A549 (cell line): ENCODE results near the gene C1S. TPM values are rescaled to one million over a fixed set of nuclear protein-coding genes. Genes with fewer than 3 reads are reported as not detected.

Source experiments
- ATOH8 ChIP-seq: fragments of 250-450 bp; sonication (Bioruptor Pico); IDR thresholded peaks from 2 replicates; pipeline ENCODE4 v1.5.0; 2020; ENCODE audit warnings: low read depth, mild to moderate bottlenecking, moderate library complexity
- BHLHE40 ChIP-seq: IDR thresholded peaks from 2 replicates; pipeline ENCODE4 v1.6.1; 2012; ENCODE audit warnings: low read depth, low read length, inconsistent platforms
- CBX8 ChIP-seq: fragments of 200-600 bp; sonication (generic); IDR thresholded peaks from 2 replicates; pipeline ENCODE4 v1.6.1; 2016
- CEBPB ChIP-seq, 2 experiments: fragments of >200 bp in 1 of 2; sonication (Bioruptor Twin) in 1 of 2; formaldehyde crosslinking in 1 of 2; IDR thresholded peaks; 2 replicates each; pipeline ENCODE4 v1.6.1; 2012 to 2016
- E2F6 ChIP-seq: IDR thresholded peaks from 2 replicates; pipeline ENCODE4 v1.6.1; 2012; ENCODE audit warnings: low read depth, borderline replicate concordance
- EHF ChIP-seq: fragments of 250-450 bp; sonication (Bioruptor Pico); IDR thresholded peaks from 2 replicates; pipeline ENCODE4 v1.5.0; 2020; ENCODE audit warnings: mild to moderate bottlenecking
- ELK1 ChIP-seq: fragments of 150-350 bp; IDR thresholded peaks from 2 replicates; pipeline ENCODE4 v1.6.1; 2014; ENCODE audit warnings: low read depth, mild to moderate bottlenecking, low read length
- EP300 ChIP-seq, 2 experiments: fragments of >200 bp; sonication (Bioruptor Twin); formaldehyde crosslinking; IDR thresholded peaks; 2 replicates in 1 of 2; 3 replicates in 1 of 2; pipeline ENCODE4 v1.6.1; 2016 to 2017
- ESRRA ChIP-seq: fragments of 150-350 bp; IDR thresholded peaks from 2 replicates; pipeline ENCODE4 v1.6.1; 2014; ENCODE audit warnings: mild to moderate bottlenecking, low read length, borderline replicate concordance
- FOSB ChIP-seq: fragments of 250-450 bp; sonication (Bioruptor Pico); IDR thresholded peaks from 2 replicates; pipeline ENCODE4 v1.5.0; 2020; ENCODE audit warnings: mild to moderate bottlenecking, moderate library complexity
- FOSL2 ChIP-seq, 2 experiments: fragments of 450-650 bp in 1 of 2; fragments of >200 bp in 1 of 2; sonication (Bioruptor Twin) in 1 of 2; formaldehyde crosslinking; IDR thresholded peaks; 2 replicates each; pipeline versions ENCODE4 v1.5.0 to v1.6.1; 2016 to 2020; ENCODE audit warnings: mild to moderate bottlenecking in 1 of 2, moderate library complexity in 1 of 2
- GATA3 ChIP-seq: IDR thresholded peaks from 2 replicates; pipeline ENCODE4 v1.6.1; 2012; ENCODE audit warnings: borderline replicate concordance
- HDAC2 ChIP-seq: fragments of 200-600 bp; sonication (generic); IDR thresholded peaks from 2 replicates; pipeline ENCODE4 v1.6.1; 2016
- HES2 ChIP-seq: fragments of >200 bp; sonication (Bioruptor Twin); formaldehyde crosslinking; IDR thresholded peaks from 2 replicates; pipeline ENCODE4 v1.6.1; 2016
- HMGXB4 ChIP-seq: fragments of 250-450 bp; sonication (Bioruptor Pico); IDR thresholded peaks from 2 replicates; pipeline ENCODE4 v1.5.0; 2021; ENCODE audit warnings: mild to moderate bottlenecking, moderate library complexity, borderline replicate concordance
- HOXA7 ChIP-seq: fragments of 250-450 bp; sonication (Bioruptor Pico); IDR thresholded peaks from 2 replicates; pipeline ENCODE4 v1.5.0; 2020; ENCODE audit warnings: mild to moderate bottlenecking, moderate library complexity
- HOXB13 ChIP-seq: fragments of 250-450 bp; sonication (Bioruptor Pico); IDR thresholded peaks from 2 replicates; pipeline ENCODE4 v1.5.0; 2020; ENCODE audit warnings: low read depth, mild to moderate bottlenecking, moderate library complexity
- HOXB5 ChIP-seq: fragments of 250-450 bp; sonication (Bioruptor Pico); IDR thresholded peaks from 2 replicates; pipeline ENCODE4 v1.5.0; 2020; ENCODE audit warnings: mild to moderate bottlenecking, moderate library complexity
- JUN ChIP-seq, 2 experiments: fragments of >200 bp; sonication (Bioruptor Twin); formaldehyde crosslinking; IDR thresholded peaks; 2 replicates in 1 of 2; 3 replicates in 1 of 2; pipeline ENCODE4 v1.6.1; 2016 to 2017
- KDM1A ChIP-seq: fragments of 200-600 bp; sonication (generic); IDR thresholded peaks from 2 replicates; pipeline ENCODE4 v1.6.1; 2016; ENCODE audit warnings: low read depth, mild to moderate bottlenecking
- MAFK ChIP-seq: fragments of 450-650 bp; IDR thresholded peaks from 2 replicates; pipeline ENCODE4 v1.6.1; 2014; ENCODE audit not compliant: partially characterized antibody
- MAX ChIP-seq: IDR thresholded peaks from 2 replicates; pipeline ENCODE4 v1.6.1; 2012
- MAZ ChIP-seq: fragments of 150-350 bp; IDR thresholded peaks from 2 replicates; pipeline ENCODE4 v1.6.1; 2014; ENCODE audit warnings: antibody characterized with exemption, low read depth, low read length, borderline replicate concordance
- MYC ChIP-seq: IDR thresholded peaks from 2 replicates; pipeline ENCODE4 v1.6.1; 2012; ENCODE audit warnings: mild to moderate bottlenecking, inconsistent platforms, low read length, improper control_type of control experiment, borderline replicate concordance
- NFE2L2 ChIP-seq: fragments of 150-350 bp; conservative IDR thresholded peaks from 2 replicates; pipeline ENCODE4 v1.6.1; 2014; ENCODE audit warnings: low read length
- NR3C1 ChIP-seq: fragments of >200 bp; sonication (Bioruptor Twin); formaldehyde crosslinking; IDR thresholded peaks from 3 replicates; pipeline ENCODE4 v1.6.1; 2017
- RAD21 ChIP-seq, 2 experiments: fragments of >200 bp in 1 of 2; sonication (Bioruptor Twin) in 1 of 2; formaldehyde crosslinking in 1 of 2; IDR thresholded peaks in 1 of 2; conservative IDR thresholded peaks in 1 of 2; 2 replicates in 1 of 2; 3 replicates in 1 of 2; pipeline ENCODE4 v1.6.1; 2012 to 2018; ENCODE audit warnings: inconsistent platforms in 1 of 2
- RARB ChIP-seq: fragments of 250-450 bp; sonication (Bioruptor Pico); IDR thresholded peaks from 2 replicates; pipeline ENCODE4 v1.8.0; 2021; ENCODE audit warnings: mild to moderate bottlenecking, moderate library complexity
- REST ChIP-seq: fragments of 200-600 bp; sonication (generic); IDR thresholded peaks from 2 replicates; pipeline ENCODE4 v1.6.1; 2016; ENCODE audit warnings: antibody characterized with exemption, mild to moderate bottlenecking, moderate library complexity
- RNF2 ChIP-seq: fragments of 200-600 bp; sonication (generic); IDR thresholded peaks from 2 replicates; pipeline ENCODE4 v1.6.1; 2016; ENCODE audit warnings: low read depth, mild to moderate bottlenecking, antibody characterized with exemption, moderate library complexity, borderline replicate concordance
- SMC3 ChIP-seq: fragments of >200 bp; sonication (Bioruptor Twin); formaldehyde crosslinking; IDR thresholded peaks from 3 replicates; pipeline ENCODE4 v1.6.1; 2018; ENCODE audit warnings: inconsistent platforms
- TFCP2L1 ChIP-seq: fragments of 250-450 bp; sonication (Bioruptor Pico); IDR thresholded peaks from 2 replicates; pipeline ENCODE4 v1.5.0; 2021; ENCODE audit warnings: mild to moderate bottlenecking
- TP53 ChIP-seq: fragments of 250-450 bp; sonication (Bioruptor Pico); IDR thresholded peaks from 2 replicates; pipeline ENCODE4 v1.5.0; 2021; ENCODE audit warnings: mild to moderate bottlenecking, moderate library complexity
- ZC3H11A ChIP-seq: fragments of 450-650 bp; IDR thresholded peaks from 2 replicates; pipeline ENCODE4 v1.6.1; 2014; ENCODE audit warnings: antibody characterized with exemption, mild to moderate bottlenecking
- ZSCAN20 ChIP-seq: fragments of 250-450 bp; sonication (Bioruptor Pico); IDR thresholded peaks from 2 replicates; pipeline ENCODE4 v1.8.0; 2022; ENCODE audit warnings: mild to moderate bottlenecking, moderate library complexity
- polyA plus RNA-seq, 4 experiments: library from polyadenylated mRNA; depleted of rRNA in 3 of 4; stranded (reverse); fragments of >200 nt; fragmentation: RNase III in 1 of 4; extraction: RNeasy Plus Mini Kit Qiagen cat#74134 plus additional on column Dnase treatment in 1 of 4; gene quantifications; 2 replicates in 3 of 4; 3 replicates in 1 of 4; pipeline ENCODE4 v1.2.3, GENCODE V29; 2011 to 2017

Gene C1S
- polyA plus RNA-seq, 2 of the 4 experiments (the other 2 are of a cell fraction): 65.5 to 107 TPM

GRCh38 chr12:7108003-7108795, 47.7 kb downstream of the C1S start (continued):
- TF ChIP-seq E2F6 (peak; percentile 80; the same call in 1 of the 2 replicates), HES2 (no peak), GATA3 (no peak), NFE2L2 (no peak), REST (peak; percentile 67), EHF (CRISPR knock-in tag) (no peak), MYC (no peak), ESRRA (no peak), CEBPB (IDR thresholded peaks at IDR 0.05) (no peak; a peak in 1 of 4 replicates), HDAC2 (no peak), ZSCAN20 (CRISPR knock-in tag) (no peak), ZC3H11A (no peak), RNF2 (no peak), RAD21 (conservative IDR thresholded peaks at IDR 0.05 in 1 of 2, IDR thresholded peaks at IDR 0.05 in 1 of 2) (no peak), HMGXB4 (CRISPR knock-in tag) (no peak), MAFK (no peak), BHLHE40 (no peak), CBX8 (no peak), JUN (IDR thresholded peaks at IDR 0.05) (peak; percentile 28 to 40; a peak in 2 of 5 replicates), TFCP2L1 (CRISPR knock-in tag) (0 out of 2 replicates have a peak, but pooled peaks have one; percentile 14), ELK1 (no peak), KDM1A (no peak), EP300 (IDR thresholded peaks at IDR 0.05) (no peak), RARB (CRISPR knock-in tag) (no peak), MAX (peak; percentile 90), NR3C1 (no peak), MAZ (no peak), SMC3 (no peak), HOXB13 (CRISPR knock-in tag) (no peak), HOXB5 (CRISPR knock-in tag) (no peak), FOSL2 (IDR thresholded peaks at IDR 0.05) (no peak), FOSL2 (CRISPR knock-in tag; IDR thresholded peaks at IDR 0.05) (no peak), TP53 (CRISPR knock-in tag) (0 out of 2 replicates have a peak, but pooled peaks have one; percentile 28), FOSB (CRISPR knock-in tag) (no peak; the same call in 1 of the 2 replicates), HOXA7 (CRISPR knock-in tag) (no peak), ATOH8 (CRISPR knock-in tag) (peak; percentile 62; the same call in 1 of the 2 replicates)
